CD14-positive monocyte (primary cell): ENCODE data around the gene AASDHPPT. TPM values are rescaled to one million over a fixed set of nuclear protein-coding genes. Genes with fewer than 3 reads are reported as not detected.

Source experiments
- DNase-seq, 3 donors: peaks; one replicate each; pipeline ENCODE4 v3.0.0-alpha.2; 2011 to 2022
- H2AFZ ChIP-seq: 2 replicates; pipeline ENCODE4 v1.6.0; 2012; ENCODE audit warnings: mild to moderate bottlenecking, low read depth, low read length, inconsistent platforms; ENCODE audit not compliant: insufficient read depth, poor library complexity, severe bottlenecking
- H3K27ac ChIP-seq, 2 donors: 1 replicate in 1 of 2; 2 replicates in 1 of 2; pipeline ENCODE4 v1.5.1; 2012 to 2013; ENCODE audit warnings: low read length in 2 of 2, control low read depth in 1 of 2, inconsistent platforms in 1 of 2, low read depth in 1 of 2, mild to moderate bottlenecking in 1 of 2
- H3K27me3 ChIP-seq, 2 donors: one replicate each; pipeline versions ENCODE4 v1.6.0 to v1.6.1; 2011 to 2013; ENCODE audit warnings: low read length in 2 of 2; ENCODE audit not compliant: control insufficient read depth in 2 of 2, insufficient read depth in 2 of 2
- H3K36me3 ChIP-seq, 2 donors: replicated peaks in 1 of 2; 1 replicate in 1 of 2; 2 replicates in 1 of 2; pipeline versions ENCODE4 v1.5.1 to v1.6.1; 2012 to 2013; ENCODE audit warnings: low read length in 2 of 2, control low read depth in 1 of 2, inconsistent platforms in 1 of 2, mild to moderate bottlenecking in 1 of 2; ENCODE audit not compliant: insufficient read depth in 2 of 2, control insufficient read depth in 1 of 2
- H3K4me1 ChIP-seq, 2 donors: 1 replicate in 1 of 2; 2 replicates in 1 of 2; pipeline versions ENCODE4 v1.5.1 to v1.6.1; 2012 to 2013; ENCODE audit warnings: low read length in 2 of 2, control low read depth in 1 of 2, inconsistent platforms in 1 of 2, mild to moderate bottlenecking in 1 of 2, moderate library complexity in 1 of 2; ENCODE audit not compliant: insufficient read depth in 2 of 2, control insufficient read depth in 1 of 2
- H3K4me2 ChIP-seq: replicated peaks from 2 replicates; pipeline ENCODE3; 2012; ENCODE audit warnings: low read length, moderate library complexity, mild to moderate bottlenecking; ENCODE audit not compliant: poor library complexity, severe bottlenecking; ENCODE audit errors: extremely low read depth
- H3K4me3 ChIP-seq, 3 experiments: fragments of 200-600 bp in 1 of 3; sonication (generic) in 1 of 3; replicated peaks in 1 of 3; 1 replicate in 2 of 3; 2 replicates in 1 of 3; pipeline ENCODE4 v1.5.1; 2011 to 2013; ENCODE audit warnings: low read length in 3 of 3, mild to moderate bottlenecking in 3 of 3, control low read depth in 2 of 3, low read depth in 2 of 3, inconsistent platforms in 1 of 3, moderate library complexity in 1 of 3
- H3K79me2 ChIP-seq: 2 replicates; pipeline ENCODE4 v1.6.0; 2012; ENCODE audit warnings: mild to moderate bottlenecking, control low read depth, inconsistent platforms, low read length, moderate library complexity; ENCODE audit not compliant: insufficient read depth
- H3K9ac ChIP-seq: 2 replicates; pipeline ENCODE4 v1.6.0; 2017; ENCODE audit warnings: low read length, mild to moderate bottlenecking; ENCODE audit not compliant: insufficient read depth, poor library complexity, severe bottlenecking
- H3K9me3 ChIP-seq, 2 donors: replicated peaks in 1 of 2; 1 replicate in 1 of 2; 2 replicates in 1 of 2; pipeline versions ENCODE4 v1.5.1 to v1.6.1; 2012 to 2013; ENCODE audit warnings: low read length in 2 of 2, control low read depth in 1 of 2; ENCODE audit not compliant: control insufficient read depth in 1 of 2, insufficient read depth in 1 of 2
- H4K20me1 ChIP-seq: 2 replicates; pipeline ENCODE4 v1.6.0; 2012; ENCODE audit warnings: mild to moderate bottlenecking, low read length, control low read depth, moderate library complexity; ENCODE audit not compliant: insufficient read depth
- H3K27ac Mint-ChIP-seq, 7 donors: one replicate each; pipeline ENCODE4 v1.8.0; 2020; ENCODE audit warnings: mild to moderate bottlenecking in 7 of 7, mixed read lengths in 7 of 7, moderate library complexity in 6 of 7, inconsistent platforms in 2 of 7
- H3K27me3 Mint-ChIP-seq, 3 donors: one replicate each; pipeline ENCODE4 v1.8.0; 2021 to 2022; ENCODE audit warnings: low read depth in 3 of 3, mild to moderate bottlenecking in 3 of 3, mixed read lengths in 3 of 3, moderate library complexity in 3 of 3, inconsistent platforms in 1 of 3
- H3K36me3 Mint-ChIP-seq, 2 donors: one replicate each; pipeline ENCODE4 v1.8.0; 2020; ENCODE audit warnings: mixed read lengths in 2 of 2, inconsistent platforms in 1 of 2, mild to moderate bottlenecking in 1 of 2
- H3K4me1 Mint-ChIP-seq: one replicate; pipeline ENCODE4 v1.8.0; 2020; ENCODE audit warnings: mild to moderate bottlenecking, mixed read lengths
- H3K4me3 Mint-ChIP-seq, 2 donors: one replicate each; pipeline ENCODE4 v1.8.0; 2020; ENCODE audit warnings: mild to moderate bottlenecking in 2 of 2, mixed read lengths in 2 of 2, moderate library complexity in 1 of 2
- H3K9me3 Mint-ChIP-seq, 7 donors: one replicate each; pipeline ENCODE4 v1.8.0; 2020 to 2022; ENCODE audit warnings: mixed read lengths in 7 of 7, mild to moderate bottlenecking in 6 of 7, moderate library complexity in 6 of 7, inconsistent platforms in 2 of 7
- CTCF ChIP-seq: fragments of 200-600 bp; IDR thresholded peaks from one replicate; pipeline ENCODE4 v1.8.0; 2022; ENCODE audit warnings: antibody characterized with exemption, mild to moderate bottlenecking
- WGBS: methylation state at CpG from one replicate; pipeline ENCODE4 v1.1.5; 2013; ENCODE audit warnings: missing lambda C conversion rate; ENCODE audit not compliant: insufficient coverage; 5-methylcytosine and 5-hydroxymethylcytosine counted together
- intact Hi-C, 2 donors: fragments of 100-400 bp; cut with micrococcal nuclease; formaldehyde crosslinking; loops; one replicate each; pipeline versions ENCODE4 v1.15.0 to v1.15.1; 2023
- polyA plus RNA-seq, 3 donors: library from polyadenylated mRNA; depleted of rRNA in 1 of 3; unstranded in 2 of 3; stranded (reverse) in 1 of 3; fragments of 300-500 nt in 2 of 3; fragments of >200 nt in 1 of 3; fragmentation: Illumina TruSeq in 2 of 3; gene quantifications; 1 replicate in 2 of 3; 2 replicates in 1 of 3; pipeline ENCODE4 v1.2.3, GENCODE V29; 2012 to 2021

AASDHPPT gene
- polyA plus RNA-seq, 3 donors, result 7.6 to 47.3 (median 27.3) TPM

GRCh38 chr11:106061954-106062949 lies 15.2 kb upstream of the AASDHPPT start:
- H3K27ac Mint-ChIP-seq, result no peak overlapping the region
- H3K4me1 ChIP-seq, result no peaks in the 10 kb centered on the region
- no peaks in the 10 kb centered on the region for H3K27me3 ChIP-seq
- DNase-seq, result no peak
- H3K36me3 ChIP-seq, result no peaks in the 10 kb centered on the region
- H3K36me3 Mint-ChIP-seq, result peaks cover 14 to 15% of the 10 kb centered on the region in 2 donors
- H3K27me3 Mint-ChIP-seq, result peaks cover 0 to 1% (median 0%) of the 10 kb centered on the region in 3 donors
- no peaks in the 10 kb centered on the region for H3K4me1 Mint-ChIP-seq
- H3K9me3 Mint-ChIP-seq, result peaks cover 4 to 12% (median 8%) of the 10 kb centered on the region in 7 donors
- intact Hi-C loops, result no loop called here
- no peak overlapping the region for H3K9ac ChIP-seq
- H2AFZ ChIP-seq, result no peak overlapping the region
- no peak overlapping the region for H3K4me3 Mint-ChIP-seq
- WGBS, result 100% methylated on average over 1 of the region's 1 CpG
- no peaks in the 10 kb centered on the region for H3K79me2 ChIP-seq
- TF ChIP-seq CTCF, result no peak
- H3K4me3 ChIP-seq, result no peak overlapping the region
- no peaks in the 10 kb centered on the region for H4K20me1 ChIP-seq
- no peak overlapping the region for H3K4me2 ChIP-seq
- H3K27ac ChIP-seq, result no peak overlapping the region
- H3K9me3 ChIP-seq, result peaks cover 0 to 2% of the 10 kb centered on the region in 2 donors

- Mint-ChIP-seq H3K36me3 (peaks cover 10 to 12% of the 10 kb centered on the region in 2 donors), H3K9me3 (peaks cover 3 to 13% (median 8%) of the 10 kb centered on the region in 7 donors), H3K27ac (no peak overlapping the region), H3K4me1 (no peaks in the 10 kb centered on the region), H3K4me3 (no peak overlapping the region), H3K27me3 (peaks cover 0 to 3% (median 0%) of the 10 kb centered on the region in 3 donors)
- H4K20me1 ChIP-seq, result no peaks in the 10 kb centered on the region
- no peak overlapping the region for H3K9ac ChIP-seq
- no peaks in the 10 kb centered on the region for H3K27me3 ChIP-seq
- H2AFZ ChIP-seq, result no peak overlapping the region
- H3K4me1 ChIP-seq, result no peaks in the 10 kb centered on the region
- H3K4me3 ChIP-seq, result no peak overlapping the region
- H3K4me2 ChIP-seq, result no peak overlapping the region
- no peak overlapping the region for H3K27ac ChIP-seq
- intact Hi-C loops, result no loop called here
- H3K79me2 ChIP-seq, result no peaks in the 10 kb centered on the region
- H3K9me3 ChIP-seq, result peaks cover 0 to 2% of the 10 kb centered on the region in 2 donors
- no peak for DNase-seq
- TF ChIP-seq CTCF, result no peak
- H3K36me3 ChIP-seq, result no peaks in the 10 kb centered on the region
These were observed 14.5 kb upstream of the AASDHPPT start for GRCh38 chr11:106063009-106063408.
